HUDEP-2 (cell line): ENCODE data around the gene PPP2R2C.

Source experiments
- DNase-seq, 76 experiments: peaks; one replicate each; lab custom pipeline; 2025; ENCODE audit not compliant: unreplicated experiment in 76 of 76; lab: John Stamatoyannopoulos, UW

PPP2R2C gene

DNA sequence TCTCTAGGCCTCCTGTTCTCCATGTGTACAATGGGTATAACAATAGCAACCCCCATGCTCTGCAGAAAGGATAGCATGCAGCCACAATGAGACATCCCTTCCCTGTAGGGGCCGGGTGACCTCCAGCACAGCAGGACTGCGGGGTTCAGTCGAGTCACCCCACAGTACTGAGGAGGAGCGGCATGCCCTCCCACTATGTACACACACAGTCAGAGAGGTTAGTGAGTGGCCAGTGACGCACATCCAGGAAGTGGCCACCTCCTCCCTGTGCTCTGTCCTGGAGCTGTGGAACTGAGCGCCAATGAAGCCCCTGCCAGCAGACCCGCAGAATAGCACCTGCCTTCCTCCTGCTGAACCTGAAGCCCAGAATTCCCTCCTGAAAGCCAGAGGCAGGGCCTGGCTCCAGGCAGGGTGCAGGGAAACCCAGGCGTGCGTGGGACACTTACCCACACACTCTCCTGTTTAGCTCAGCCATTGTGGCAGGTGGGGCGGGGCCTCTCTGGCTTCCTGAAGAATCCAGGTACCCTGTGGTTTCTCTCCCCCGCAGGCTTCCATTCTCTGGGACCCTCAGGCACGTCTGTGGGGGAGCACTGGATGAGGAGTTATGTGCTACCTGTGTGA, 152.8 kb downstream of the PPP2R2C start:
- DNase-seq: no peak

DNA sequence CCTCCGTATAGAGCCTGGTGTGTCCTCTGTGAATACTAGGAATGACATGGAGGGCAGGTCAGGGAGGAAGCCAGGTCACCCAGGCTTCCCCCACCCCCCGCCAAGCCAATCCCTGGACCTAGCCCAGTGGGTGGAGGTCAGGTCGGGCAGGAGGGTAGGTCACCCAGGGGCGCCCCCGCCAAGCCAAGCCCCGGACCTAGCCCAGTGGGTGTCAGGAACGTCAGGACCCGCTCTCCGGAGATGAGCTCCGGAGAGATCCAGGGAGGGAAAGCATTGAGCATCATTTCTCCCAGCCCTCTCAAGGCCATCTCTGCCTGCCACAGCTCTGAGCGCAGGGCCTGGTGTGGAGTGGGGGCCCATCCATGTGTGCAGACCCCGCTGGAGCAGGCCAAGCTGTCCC, 154.2 kb downstream of the PPP2R2C start:
- DNase-seq: no peak

- no peak for DNase-seq
Observed at GRCh38 chr4:6316461-6317003, 155.9 kb downstream of the PPP2R2C start.

DNA sequence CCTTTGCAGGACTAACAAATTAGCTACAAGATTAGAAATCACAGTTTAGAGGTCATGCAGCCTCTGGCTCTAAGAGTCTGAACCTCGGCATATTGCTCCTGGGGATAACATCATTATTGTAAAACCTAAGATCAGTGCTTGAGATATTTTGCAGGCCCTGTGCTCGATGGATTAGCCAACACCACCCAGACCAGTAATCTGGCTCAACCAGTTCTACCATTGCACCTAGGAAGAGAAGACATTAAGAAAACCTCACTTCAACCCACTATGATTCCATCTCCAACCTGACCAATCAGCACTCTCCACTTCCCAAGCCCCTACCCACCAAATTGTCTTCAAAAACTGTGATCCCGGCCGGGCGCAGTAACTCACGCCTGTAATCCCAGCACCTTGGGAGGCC, 159.2 kb downstream of the PPP2R2C start:
- no peak for DNase-seq

DNA sequence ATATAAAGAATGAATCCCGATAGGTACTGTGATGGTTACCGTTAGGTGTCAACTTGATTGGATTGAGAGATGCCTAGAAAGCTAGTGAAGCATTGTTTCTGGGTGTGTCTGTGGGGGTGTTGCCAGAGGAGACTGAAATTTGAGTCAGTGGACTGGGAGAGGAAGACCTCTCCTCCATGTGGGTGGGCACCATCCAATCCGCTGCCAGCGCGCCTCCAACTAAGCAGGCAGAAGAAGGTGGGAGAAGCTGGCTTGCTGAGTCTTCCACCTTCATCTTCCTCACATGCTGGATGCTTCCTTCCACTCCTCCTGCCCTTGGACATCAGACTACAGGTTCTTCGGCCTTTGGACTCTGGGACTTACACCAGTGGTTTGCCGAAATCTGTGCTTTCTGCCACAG, 162.6 kb downstream of the PPP2R2C start:
- no peak for DNase-seq

DNA sequence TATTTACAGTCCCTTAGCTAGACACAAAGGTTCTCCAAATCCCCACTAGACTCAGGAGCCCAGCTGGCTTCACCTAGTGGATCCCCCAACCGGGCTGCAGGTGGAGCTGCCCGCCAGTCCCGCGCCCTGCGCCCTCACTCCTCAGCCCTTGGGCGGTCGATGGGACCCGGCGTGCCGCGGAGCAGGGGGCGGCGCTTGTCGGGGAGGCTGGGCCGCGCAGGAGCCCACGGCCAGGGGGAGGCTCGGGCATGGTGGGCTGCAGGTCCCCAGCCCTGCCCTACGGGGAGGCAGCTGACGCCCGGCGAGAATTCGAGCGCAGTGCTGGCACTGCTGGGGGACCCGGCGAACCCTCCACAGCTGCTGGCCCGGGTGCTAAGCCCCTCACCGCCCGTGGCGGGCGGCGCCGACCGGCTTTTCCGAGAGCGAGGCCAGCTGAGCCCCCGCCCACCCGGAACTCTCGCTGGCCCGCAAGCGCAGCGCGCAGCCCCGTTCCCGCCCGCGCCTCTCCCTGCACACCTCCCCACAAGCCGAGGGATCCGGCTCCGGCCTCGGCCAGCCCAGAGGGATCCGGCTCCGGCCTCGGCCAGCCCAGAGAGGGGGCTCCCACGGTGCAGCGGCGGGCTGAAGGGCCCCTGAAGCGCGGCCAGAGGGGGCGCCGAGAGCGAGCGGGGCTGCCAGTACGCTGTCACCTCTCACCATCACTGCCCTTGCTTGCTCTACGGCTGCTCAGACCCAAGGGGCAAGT, 163.3 kb downstream of the PPP2R2C start:
- DNase-seq: no peak

DNA sequence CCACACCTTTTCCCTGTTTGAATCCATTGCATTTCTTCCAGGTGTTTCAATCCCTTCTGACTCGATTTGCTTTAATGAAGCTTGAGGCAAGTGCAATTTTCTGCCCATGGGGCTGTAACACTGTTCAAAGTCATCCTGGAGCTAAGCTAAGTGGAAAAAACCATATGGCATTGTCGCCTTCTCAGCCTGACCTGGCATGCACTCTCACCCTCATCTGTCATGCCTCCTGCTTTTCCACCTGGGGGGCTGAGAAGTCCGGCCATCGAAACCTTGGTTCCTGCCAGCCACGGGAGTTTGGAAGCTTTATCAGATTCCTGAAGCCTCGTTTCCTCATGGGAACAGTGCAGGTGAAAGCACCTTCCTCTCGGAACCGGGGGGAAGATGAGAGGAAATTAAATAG, 164.5 kb downstream of the PPP2R2C start:
- no peak for DNase-seq

DNA sequence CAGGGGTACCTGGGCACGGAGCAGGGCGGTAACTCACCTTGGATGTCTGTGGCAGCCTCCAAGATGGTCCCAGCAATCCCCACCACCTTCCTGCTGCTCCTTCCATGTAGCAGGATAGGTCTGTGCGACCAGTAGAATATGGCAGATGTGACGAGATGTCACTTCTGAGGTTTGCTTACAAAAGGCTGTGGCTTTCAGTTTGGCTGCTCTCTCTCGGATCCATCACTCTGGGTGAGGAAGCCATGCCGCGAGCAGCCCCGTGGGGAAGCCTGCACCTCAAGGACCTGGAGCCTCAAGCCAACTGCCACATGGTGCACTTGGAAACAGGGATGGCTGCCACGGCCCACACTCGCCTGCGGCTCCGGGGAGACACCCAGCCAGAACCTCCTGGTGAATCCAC, 165.2 kb downstream of the PPP2R2C start:
- no peak for DNase-seq

- no peak for DNase-seq
Observed at GRCh38 chr4:6306299-6306698, 166.1 kb downstream of the PPP2R2C start.

DNA sequence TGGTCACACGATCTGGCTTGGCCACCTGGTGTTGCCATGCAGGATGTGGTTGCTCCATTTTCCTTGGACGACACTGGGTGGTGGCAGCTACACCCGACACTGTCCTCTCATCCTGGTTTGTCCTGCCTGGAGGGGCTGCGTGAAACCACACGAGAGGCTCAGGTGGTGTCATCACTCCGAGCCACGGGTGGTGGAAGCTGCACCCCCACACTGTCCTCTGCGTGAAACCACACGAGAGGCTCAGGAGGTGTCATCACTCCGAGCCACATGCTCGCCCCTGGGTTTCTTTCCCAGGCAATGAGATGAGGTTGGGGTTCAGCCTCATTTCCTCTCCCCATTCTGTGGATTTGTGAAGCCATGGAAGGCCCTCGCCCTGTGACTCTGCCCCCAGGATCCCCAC, 168.5 kb downstream of the PPP2R2C start:
- no peak for DNase-seq

DNA sequence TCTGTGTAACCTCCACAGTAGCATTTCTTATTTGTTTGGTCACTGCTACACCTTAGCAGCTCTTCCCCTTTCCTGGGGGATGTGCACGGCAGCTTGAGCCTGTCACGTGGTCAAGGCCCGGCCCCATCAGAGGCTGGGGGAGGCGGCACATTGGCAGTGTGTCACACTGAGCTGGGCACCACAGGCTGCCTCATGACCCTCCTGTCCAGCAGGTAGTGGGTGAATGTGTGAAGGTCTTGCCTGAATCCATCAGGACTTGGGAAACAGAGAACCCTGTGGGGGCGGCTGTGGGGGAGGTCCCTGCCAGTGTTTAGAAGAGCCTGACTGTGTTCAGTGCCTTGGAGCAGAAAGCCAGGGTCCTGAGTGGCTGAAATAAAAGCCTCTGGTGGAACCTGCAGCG, 169.5 kb downstream of the PPP2R2C start:
- DNase-seq: no peak

DNA sequence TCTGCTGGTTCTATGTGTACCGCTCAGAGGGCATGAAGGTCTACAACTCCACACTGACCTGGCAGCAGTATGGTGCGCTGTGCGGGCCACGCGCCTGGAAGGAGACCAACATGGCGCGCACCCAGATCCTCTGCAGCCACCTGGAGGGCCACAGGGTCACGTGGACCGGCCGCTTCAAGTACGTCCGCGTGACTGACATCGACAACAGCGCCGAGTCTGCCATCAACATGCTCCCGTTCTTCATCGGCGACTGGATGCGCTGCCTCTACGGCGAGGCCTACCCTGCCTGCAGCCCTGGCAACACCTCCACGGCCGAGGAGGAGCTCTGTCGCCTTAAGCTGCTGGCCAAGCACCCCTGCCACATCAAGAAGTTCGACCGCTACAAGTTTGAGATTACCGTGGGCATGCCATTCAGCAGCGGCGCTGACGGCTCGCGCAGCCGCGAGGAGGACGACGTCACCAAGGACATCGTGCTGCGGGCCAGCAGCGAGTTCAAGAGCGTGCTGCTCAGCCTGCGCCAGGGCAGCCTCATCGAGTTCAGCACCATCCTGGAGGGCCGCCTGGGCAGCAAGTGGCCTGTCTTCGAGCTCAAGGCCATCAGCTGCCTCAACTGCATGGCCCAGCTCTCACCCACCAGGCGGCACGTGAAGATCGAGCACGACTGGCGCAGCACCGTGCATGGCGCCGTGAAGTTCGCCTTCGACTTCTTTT, 170.5 kb downstream of the PPP2R2C start:
- DNase-seq: no peak

GRCh38 chr4:6301051-6301731, 171.2 kb downstream of the PPP2R2C start:
- DNase-seq: no peak

GRCh38 chr4:6300359-6300758, 172.1 kb downstream of the PPP2R2C start:
- DNase-seq: no peak

DNA sequence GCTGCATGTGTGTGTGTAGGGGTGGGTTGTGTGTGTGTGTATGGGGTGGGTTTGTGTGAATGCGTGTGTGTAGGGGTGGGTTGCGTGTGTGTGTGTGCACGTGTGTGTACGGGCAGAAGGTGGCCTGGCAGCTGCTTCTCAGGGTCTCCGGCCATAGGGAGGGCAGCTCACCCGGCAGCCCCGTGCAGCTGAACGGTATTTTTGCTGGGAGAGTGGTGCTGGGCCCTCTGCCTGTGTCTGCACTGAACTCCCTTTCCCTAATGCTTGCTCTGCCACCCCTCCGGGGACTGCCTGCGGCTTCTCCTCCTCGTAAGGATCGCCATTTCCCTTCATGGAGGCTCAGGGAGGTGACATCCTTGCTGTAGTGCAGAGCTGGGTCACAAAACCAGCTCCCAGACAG, 172.5 kb downstream of the PPP2R2C start:
- no peak for DNase-seq

- DNase-seq: no peak
Observed at GRCh38 chr4:6298852-6299251, 173.6 kb downstream of the PPP2R2C start.

- no peak for DNase-seq
Observed at GRCh38 chr4:6298035-6298434, 174.4 kb downstream of the PPP2R2C start.

DNA sequence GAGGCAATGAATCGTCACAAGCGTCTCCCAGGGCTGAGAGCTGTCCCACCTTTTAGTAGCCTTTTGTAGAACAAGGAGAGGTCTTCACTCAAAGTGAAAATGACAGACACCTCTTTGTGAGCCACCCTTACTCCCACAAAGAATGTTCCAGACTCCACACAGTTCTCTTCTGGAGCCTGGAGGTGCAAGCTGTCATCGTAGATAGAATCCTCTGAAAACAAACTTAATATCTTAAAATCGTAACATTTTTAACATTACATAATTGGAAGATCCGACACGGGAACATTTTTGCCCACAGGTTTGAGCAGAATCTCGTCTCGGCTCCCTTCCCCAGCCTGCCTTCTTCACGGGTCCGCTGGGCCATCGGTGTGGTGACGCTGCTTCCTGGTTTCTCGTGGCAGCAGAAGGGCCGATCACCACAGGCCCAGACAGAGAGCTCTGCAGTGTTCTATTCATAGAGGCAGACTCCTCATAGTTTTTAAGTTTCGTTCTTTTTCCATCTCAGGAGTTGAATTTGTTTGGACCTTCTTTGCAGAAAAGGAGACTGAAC, 175.1 kb downstream of the PPP2R2C start:
- no peak for DNase-seq

- no peak for DNase-seq
Observed at GRCh38 chr4:6296026-6296425, 176.4 kb downstream of the PPP2R2C start.

DNA sequence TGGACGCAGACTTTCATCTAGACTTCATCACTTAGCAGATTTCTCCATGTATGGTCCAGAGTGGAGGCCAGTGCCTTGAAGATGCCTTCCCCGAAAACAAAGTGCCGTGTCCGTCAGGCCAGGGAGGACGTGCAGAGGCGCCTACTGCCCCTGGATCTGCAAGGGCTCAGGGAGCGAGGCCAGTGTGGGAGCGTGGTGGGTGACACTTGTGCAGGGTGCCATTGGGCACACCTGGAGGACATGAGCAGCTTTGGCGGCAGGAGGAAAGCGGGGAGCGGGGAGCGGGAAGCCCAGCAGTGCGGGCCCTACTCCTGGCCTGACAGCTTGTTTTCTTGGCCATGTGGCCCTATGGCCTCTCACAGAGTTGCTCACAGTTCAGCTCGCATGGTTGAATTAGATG, 176.9 kb downstream of the PPP2R2C start:
- no peak for DNase-seq
